GM23338 (cell line): Measurements from ENCODE around the gene TMEM231. TPM values are rescaled to one million over a fixed set of nuclear protein-coding genes. Genes with fewer than 3 reads are reported as not detected.

Experiments used
- ATAC-seq: fragments of 200-7000 bp; cut with Tn5 transposase; 3 replicates; pipeline ENCODE4 v1.9.1; 2020
- DNase-seq: peaks from one replicate; pipeline ENCODE4 v3.0.0-alpha.2; 2015; ENCODE audit warnings: low spot score
- H2AFZ ChIP-seq: fragments of 200-600 bp; sonication (generic); 2 replicates; pipeline ENCODE4 v1.8.0; 2016; ENCODE audit warnings: antibody characterized with exemption, mild to moderate bottlenecking, moderate library complexity
- H3F3A ChIP-seq: fragments of 200-600 bp; sonication (generic); replicated peaks from 2 replicates; pipeline ENCODE4 v1.8.0; 2017; ENCODE audit warnings: antibody characterized with exemption, mixed run types, low read depth
- H3K27ac ChIP-seq: fragments of 200-600 bp; sonication (generic); 2 replicates; pipeline ENCODE4 v1.6.1; 2016; ENCODE audit warnings: low read depth
- H3K27me3 ChIP-seq: fragments of 200-600 bp; sonication (generic); 2 replicates; pipeline ENCODE4 v1.8.0; 2016; ENCODE audit warnings: mild to moderate bottlenecking, mixed run types, moderate library complexity; ENCODE audit not compliant: insufficient read depth
- H3K36me3 ChIP-seq: fragments of 200-600 bp; sonication (generic); 2 replicates; pipeline ENCODE4 v1.8.0; 2016; ENCODE audit warnings: mild to moderate bottlenecking; ENCODE audit not compliant: insufficient read depth
- H3K4me1 ChIP-seq: fragments of 200-600 bp; sonication (generic); 2 replicates; pipeline ENCODE4 v1.8.0; 2016; ENCODE audit warnings: mild to moderate bottlenecking, moderate library complexity; ENCODE audit not compliant: insufficient read depth
- H3K4me2 ChIP-seq: fragments of 200-600 bp; sonication (generic); 2 replicates; pipeline ENCODE4 v1.7.1; 2017; ENCODE audit warnings: mixed run types
- H3K4me3 ChIP-seq: fragments of 200-600 bp; sonication (generic); 2 replicates; pipeline ENCODE4 v1.6.1; 2016; ENCODE audit warnings: mixed run types
- H3K79me2 ChIP-seq: fragments of 200-600 bp; sonication (generic); replicated peaks from 2 replicates; pipeline ENCODE4 v1.8.0; 2017; ENCODE audit warnings: mild to moderate bottlenecking; ENCODE audit not compliant: insufficient read depth
- H3K9me2 ChIP-seq: fragments of 200-600 bp; sonication (generic); 2 replicates; pipeline ENCODE4 v1.8.0; 2017; ENCODE audit not compliant: insufficient read depth
- H4K20me1 ChIP-seq: fragments of 200-600 bp; sonication (generic); replicated peaks from 2 replicates; pipeline ENCODE4 v1.8.0; 2017; ENCODE audit warnings: mild to moderate bottlenecking; ENCODE audit not compliant: insufficient read depth
- H3K27ac Mint-ChIP-seq: 2 replicates; pipeline ENCODE4 v1.8.0; 2020; ENCODE audit warnings: inconsistent platforms, mild to moderate bottlenecking, moderate library complexity, mixed read lengths
- H3K27me3 Mint-ChIP-seq: 3 replicates; pipeline ENCODE4 v1.8.0; 2022; ENCODE audit warnings: low read depth, mild to moderate bottlenecking, moderate library complexity, mixed read lengths, inconsistent platforms; ENCODE audit not compliant: insufficient read depth, poor library complexity
- H3K36me3 Mint-ChIP-seq: 3 replicates; pipeline ENCODE4 v1.8.0; 2021; ENCODE audit warnings: low read depth, mild to moderate bottlenecking, inconsistent platforms, moderate library complexity, mixed read lengths
- H3K4me1 Mint-ChIP-seq: 3 replicates; pipeline ENCODE4 v1.8.0; 2020; ENCODE audit warnings: mild to moderate bottlenecking, inconsistent platforms, mixed read lengths
- H3K4me3 Mint-ChIP-seq: 3 replicates; pipeline ENCODE4 v1.8.0; 2021; ENCODE audit warnings: moderate library complexity, mild to moderate bottlenecking, inconsistent platforms, mixed read lengths
- H3K9me3 Mint-ChIP-seq: 3 replicates; pipeline ENCODE4 v1.8.0; 2020; ENCODE audit warnings: moderate library complexity, mild to moderate bottlenecking, inconsistent platforms, mixed read lengths
- CREB1 ChIP-seq: fragments of 250-450 bp; sonication (Bioruptor Pico); IDR thresholded peaks from 2 replicates; pipeline ENCODE4 v1.5.0; 2020; ENCODE audit warnings: low read depth, mild to moderate bottlenecking, moderate library complexity
- CTCF ChIP-seq, 2 experiments: fragments of 200-600 bp in 1 of 2; sonication (generic) in 1 of 2; conservative IDR thresholded peaks; 2 replicates each; pipeline versions ENCODE4 v1.5.1 to v1.6.1; 2016 to 2017; ENCODE audit warnings: antibody characterized with exemption in 2 of 2, low read depth in 2 of 2, mild to moderate bottlenecking in 2 of 2, moderate library complexity in 1 of 2
- EZH2phosphoT487 ChIP-seq: fragments of 200-600 bp; sonication (generic); IDR thresholded peaks from one replicate; pipeline ENCODE4 v1.8.1; 2018; ENCODE audit warnings: antibody characterized with exemption; ENCODE audit not compliant: unreplicated experiment
- JUNB ChIP-seq: IDR thresholded peaks from one replicate; pipeline ENCODE4 v1.6.1; 2016; ENCODE audit warnings: antibody characterized with exemption; ENCODE audit not compliant: unreplicated experiment
- NANOG ChIP-seq: IDR thresholded peaks from 2 replicates; pipeline ENCODE4 v1.6.1; 2016; ENCODE audit warnings: antibody characterized with exemption, borderline replicate concordance
- POLR2AphosphoS5 ChIP-seq: IDR thresholded peaks from 2 replicates; pipeline ENCODE4 v1.6.1; 2016; ENCODE audit warnings: antibody characterized with exemption, low read depth
- REST ChIP-seq: IDR thresholded peaks from one replicate; pipeline ENCODE4 v1.6.1; 2018; ENCODE audit warnings: antibody characterized with exemption; ENCODE audit not compliant: unreplicated experiment
- STAT1 ChIP-seq: IDR thresholded peaks from one replicate; pipeline ENCODE4 v1.6.1; 2016; ENCODE audit warnings: antibody characterized with exemption; ENCODE audit not compliant: unreplicated experiment
- ZNF114 ChIP-seq: fragments of 250-450 bp; sonication (Bioruptor Pico); IDR thresholded peaks from 2 replicates; pipeline ENCODE4 v1.5.0; 2020; ENCODE audit warnings: mild to moderate bottlenecking, moderate library complexity
- ZNF331 ChIP-seq: fragments of 250-450 bp; sonication (Bioruptor Pico); IDR thresholded peaks from 2 replicates; pipeline ENCODE4 v1.5.0; 2020; ENCODE audit warnings: low read depth, mild to moderate bottlenecking, moderate library complexity
- ZNF462 ChIP-seq: fragments of 250-450 bp; sonication (Bioruptor Pico); IDR thresholded peaks from 2 replicates; pipeline ENCODE4 v1.5.0; 2020; ENCODE audit warnings: mild to moderate bottlenecking, moderate library complexity
- polyA plus RNA-seq: library from polyadenylated mRNA; unstranded; fragments of >200 nt; fragmentation: Nextera tagmentation; extraction: Ambion mirVana; gene quantifications from 2 replicates; pipeline ENCODE4 v1.2.1, GENCODE V29; 2016
- total RNA-seq: library from RNA; depleted of rRNA; stranded (reverse); fragments of >200 nt; shearing (Covaris generic); gene quantifications from 2 replicates; pipeline ENCODE4 v1.2.3, GENCODE V29; 2014

TMEM231 gene
- total and polyA plus RNA-seq, 2 experiments from 2014 or later, result 5.3 to 19.9 TPM

- Histone ChIP-seq H3F3A (peaks cover 19% of the 10 kb centered on the region), H3K79me2 (peaks cover 5% of the 10 kb centered on the region; the same call in 1 of the 2 replicates), H3K4me2 (peak overlapping the region; percentile 99), H4K20me1 (no peaks in the 10 kb centered on the region; the same call in 1 of the 2 replicates), H2AFZ (peak overlapping the region; percentile 96), H3K27me3 (peaks cover 13% of the 10 kb centered on the region), H3K27ac (no peak overlapping the region), H3K9me2 (no peaks in the 10 kb centered on the region), H3K4me1 (peaks cover 10% of the 10 kb centered on the region; the same call in 1 of the 2 replicates), H3K4me3 (peak overlapping the region; percentile 95), H3K36me3 (no peaks in the 10 kb centered on the region)
- TF ChIP-seq REST (no peak), CREB1 (CRISPR knock-in tag) (no peak), ZNF114 (no peak), CTCF (conservative IDR thresholded peaks at IDR 0.05; ENCODE audit: low read depth in 2 of 2) (no peak), NANOG (no peak), EZH2phosphoT487 (no peak), JUNB (no peak), POLR2AphosphoS5 (no peak), ZNF462 (no peak), STAT1 (no peak), ZNF331 (CRISPR knock-in tag) (no peak)
- H3K4me1 Mint-ChIP-seq, result peaks cover 8% of the 10 kb centered on the region; the same call in 1 of the 3 replicates
- DNase-seq (peak; percentile 62), ATAC-seq (peak; percentile 46)
- H3K4me3 Mint-ChIP-seq, result peak overlapping the region; percentile 94
- H3K27me3 Mint-ChIP-seq, result peaks cover 6% of the 10 kb centered on the region
- H3K9me3 Mint-ChIP-seq, result no peaks in the 10 kb centered on the region
- H3K27ac Mint-ChIP-seq, result 0 out of 2 replicates have a peak overlapping the region, but pooled peaks have one; percentile 31
- no peaks in the 10 kb centered on the region for H3K36me3 Mint-ChIP-seq
Observed at GRCh38 chr16:75494661-75495075, 61.4 kb downstream of the TMEM231 start.
